NCI-H2081 treated with DMSO at 0.1 percent for 48 hours (cell line): ENCODE measurements around the gene TMEM151A.
"Not testable (repeated sequence)": the region's sequence is repeated elsewhere in the genome, so short reads cannot be mapped to it uniquely, and the experiment has no call there.

Source experiments
- DNase-seq: peaks from one replicate; lab custom pipeline; 2025; lab: John Stamatoyannopoulos, UW

TMEM151A gene

DNA sequence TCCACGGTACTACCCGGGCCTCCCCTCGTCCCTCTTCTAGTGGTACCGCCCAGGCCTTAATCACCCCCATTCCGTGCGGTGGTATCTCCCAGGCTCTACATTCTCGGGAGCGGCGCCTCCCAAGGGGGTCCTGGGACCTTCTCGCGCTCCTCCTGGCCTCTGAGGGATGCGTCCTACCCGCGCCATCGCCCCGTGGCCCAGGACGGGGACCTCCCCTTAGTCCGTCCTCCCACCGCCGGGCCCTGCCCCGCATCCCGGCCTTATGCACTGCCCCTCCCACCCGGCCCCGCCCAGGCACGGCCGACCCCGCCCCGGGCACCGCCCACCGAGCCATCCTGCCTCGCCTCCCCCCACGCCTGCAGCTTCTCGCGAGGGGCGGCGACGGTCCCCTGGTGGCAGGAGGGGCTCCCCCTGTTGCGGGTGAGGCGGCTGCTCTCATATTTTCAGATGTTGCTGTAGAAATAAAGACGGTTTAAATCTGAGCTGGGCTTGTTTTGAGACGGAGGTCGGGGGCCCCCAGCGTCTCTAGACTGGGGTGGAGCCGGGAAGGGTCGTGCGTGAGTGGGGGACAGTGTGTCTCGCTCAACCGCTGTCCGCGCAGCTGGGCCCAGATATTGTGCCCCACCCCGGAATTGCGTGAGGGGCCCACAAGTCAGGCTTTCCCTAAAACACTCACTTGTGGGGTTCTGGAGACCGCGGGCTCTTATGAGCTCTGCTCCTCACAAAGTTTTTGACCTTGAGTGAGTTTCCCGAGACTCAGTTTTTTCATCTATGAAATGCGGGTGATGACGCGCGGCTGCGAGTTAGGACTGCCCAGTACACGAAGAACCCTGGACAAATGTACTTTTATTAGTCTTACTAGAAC is 24.1 kb upstream of the TMEM151A start:
- DNase-seq, result no peak

DNA sequence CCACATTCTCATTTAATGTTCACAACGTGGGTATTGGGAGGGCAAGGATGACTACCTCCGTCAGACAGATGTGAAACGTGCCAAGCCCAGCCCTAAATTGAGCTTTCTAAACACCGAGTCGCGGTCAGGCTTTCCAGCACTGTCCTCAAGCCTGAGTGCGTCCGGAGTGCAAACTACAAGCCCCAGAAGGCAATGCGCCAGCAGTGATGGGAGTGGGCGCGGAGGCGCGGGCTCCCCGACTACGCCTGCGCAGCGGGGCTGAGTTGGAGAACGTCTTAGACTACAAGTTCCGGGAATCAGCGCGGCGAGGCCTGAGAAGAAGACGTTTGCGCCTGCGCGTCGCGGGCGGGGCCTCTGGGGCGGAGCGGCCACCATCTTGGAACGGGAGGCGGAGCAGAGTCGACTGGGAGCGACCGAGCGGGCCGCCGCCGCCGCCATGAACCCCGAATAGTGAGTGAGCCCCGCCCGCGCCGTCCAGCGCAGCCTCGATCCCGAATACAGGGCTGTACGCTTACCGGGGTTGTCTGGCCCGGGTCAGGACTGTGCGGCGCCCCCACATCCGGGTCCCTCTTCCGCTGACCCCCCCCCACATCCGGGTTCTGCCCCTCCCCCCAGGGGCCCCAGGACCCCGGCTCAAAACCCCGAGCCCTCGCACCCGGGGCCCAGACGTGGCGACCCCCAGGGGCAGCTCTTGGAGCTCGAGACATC is 23.3 kb upstream of the TMEM151A start, which contains the start of gene RAB1B:
Gene RAB1B (plus strand): TSS at position 396 of the 708 bp plus-strand sequence. CDS start 41 bp downstream, at position 437.
- DNase-seq, result peak; percentile 93

DNA sequence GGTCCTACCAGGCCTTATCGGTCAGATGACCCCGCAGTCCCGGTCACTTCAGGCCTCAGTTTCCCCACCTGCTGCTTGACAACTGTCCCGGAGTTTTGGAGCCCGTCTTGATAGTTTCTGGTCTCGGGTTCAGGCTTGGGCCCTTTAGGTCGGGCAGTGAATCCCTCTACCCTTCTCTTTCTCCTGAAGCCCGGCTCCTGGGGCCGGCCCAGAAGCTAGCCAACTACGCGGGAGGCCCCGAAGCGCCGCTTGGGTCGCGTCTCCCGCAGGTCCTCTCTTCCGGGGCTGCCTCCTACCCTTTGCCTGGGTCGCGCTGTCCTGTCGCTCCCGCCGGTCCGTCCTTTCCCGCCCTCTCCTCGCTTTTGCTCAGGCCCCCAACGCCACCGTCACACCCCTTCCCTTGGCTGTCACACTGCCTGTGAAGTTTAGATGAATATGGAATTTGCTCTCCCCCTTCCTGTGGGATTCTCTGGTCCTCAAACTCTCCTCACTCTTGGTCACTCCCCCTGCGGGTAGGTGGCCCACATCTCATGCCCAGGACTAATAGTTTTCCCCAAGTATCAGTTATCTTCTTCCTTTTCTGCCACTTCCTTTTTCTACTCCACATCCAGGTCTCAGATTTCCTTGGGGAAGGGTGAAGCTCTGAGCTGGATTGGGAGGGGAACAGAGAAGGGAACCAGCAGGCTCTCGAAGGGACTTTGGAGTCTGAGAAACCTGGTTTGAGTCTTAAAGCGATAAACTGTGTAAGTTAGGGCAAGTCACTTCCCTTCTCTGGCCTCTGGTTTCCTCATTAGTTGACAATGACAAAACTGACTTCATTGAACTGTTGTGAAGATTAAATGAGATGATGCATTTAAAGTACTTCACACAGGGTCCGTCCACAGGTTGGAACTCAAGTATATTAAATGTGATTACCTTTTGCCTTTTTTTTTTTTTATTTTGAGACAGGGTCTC is 22.5 kb upstream of the TMEM151A start:
- no peak for DNase-seq

DNA sequence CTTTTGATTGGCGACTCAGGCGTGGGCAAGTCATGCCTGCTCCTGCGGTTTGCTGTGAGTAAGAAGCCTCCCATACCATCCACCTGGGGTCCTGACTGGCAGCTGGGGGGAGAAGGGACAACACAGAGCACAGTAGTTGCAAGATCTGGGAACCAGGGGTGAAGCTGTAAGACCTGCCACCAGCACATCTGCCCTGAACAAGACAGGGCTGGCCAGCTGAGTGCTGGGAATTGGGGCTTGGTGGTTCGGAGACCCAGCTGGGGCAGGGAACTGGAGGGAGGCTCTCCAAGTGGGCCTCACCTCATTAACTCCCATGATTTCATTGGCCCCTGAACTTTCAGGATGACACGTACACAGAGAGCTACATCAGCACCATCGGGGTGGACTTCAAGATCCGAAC is 19.9 kb upstream of the TMEM151A start:
- no peak for DNase-seq

DNA sequence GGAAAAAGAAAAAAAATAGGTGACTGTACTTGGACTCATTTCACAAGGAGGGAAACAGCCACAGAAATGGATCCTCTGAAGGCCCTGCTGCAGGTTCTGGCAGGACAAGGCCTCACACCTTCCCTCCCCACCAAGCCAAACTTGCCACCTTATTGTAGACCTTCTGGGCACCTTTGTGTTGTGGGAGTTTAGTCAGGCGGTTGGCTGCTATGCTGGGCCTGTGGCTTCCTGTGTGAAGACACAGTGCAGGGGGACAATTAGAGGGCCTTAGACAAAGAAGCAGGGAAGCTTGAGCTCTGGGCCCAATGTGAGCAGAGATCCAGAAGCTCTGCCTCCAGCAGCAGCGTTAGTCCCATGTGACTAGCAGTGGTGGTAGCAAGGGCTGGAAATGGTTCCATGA is 19.1 kb upstream of the TMEM151A start:
- no peak for DNase-seq

DNA sequence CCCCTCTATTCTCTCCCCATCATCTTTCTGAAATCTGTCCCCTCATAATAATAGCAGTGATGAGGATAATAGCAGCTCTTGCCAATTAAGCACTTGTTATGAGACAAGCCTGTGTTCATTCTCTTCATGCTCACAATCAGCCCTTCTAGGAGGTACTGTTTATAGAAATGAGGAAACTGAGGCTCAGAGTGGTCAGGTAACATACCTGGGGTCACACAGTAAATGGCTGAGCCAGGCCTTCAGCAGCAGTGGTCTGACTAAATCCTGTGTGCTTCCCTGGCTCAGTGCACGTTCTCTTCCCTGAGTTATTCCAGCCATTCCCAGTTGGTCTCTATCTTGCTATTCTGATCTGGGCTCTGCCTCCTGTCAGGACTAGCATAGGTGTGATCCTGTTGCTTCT is 17.5 kb upstream of the TMEM151A start:
- DNase-seq, result no peak

DNA sequence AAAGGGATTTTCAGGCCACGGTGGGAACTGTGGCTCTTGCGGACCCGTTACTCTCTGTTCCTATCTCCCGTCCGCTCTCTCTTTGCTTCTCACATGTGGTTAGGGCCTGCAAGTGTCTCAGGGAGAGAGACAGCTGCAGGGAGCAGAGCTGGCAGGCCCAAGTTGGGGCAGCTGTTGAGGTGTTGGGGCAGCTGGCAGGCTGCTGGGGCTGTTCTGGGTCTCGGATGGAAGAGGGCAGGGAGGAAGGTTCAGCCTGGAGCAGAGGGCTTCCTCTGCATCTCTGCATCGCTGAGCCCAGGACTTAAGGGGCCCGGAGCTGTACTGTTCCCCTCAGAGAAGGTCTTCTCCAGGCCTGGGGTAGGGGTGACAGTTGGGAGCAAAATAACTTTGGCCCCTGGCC is 16.3 kb upstream of the TMEM151A start:
- DNase-seq, result no peak

DNA sequence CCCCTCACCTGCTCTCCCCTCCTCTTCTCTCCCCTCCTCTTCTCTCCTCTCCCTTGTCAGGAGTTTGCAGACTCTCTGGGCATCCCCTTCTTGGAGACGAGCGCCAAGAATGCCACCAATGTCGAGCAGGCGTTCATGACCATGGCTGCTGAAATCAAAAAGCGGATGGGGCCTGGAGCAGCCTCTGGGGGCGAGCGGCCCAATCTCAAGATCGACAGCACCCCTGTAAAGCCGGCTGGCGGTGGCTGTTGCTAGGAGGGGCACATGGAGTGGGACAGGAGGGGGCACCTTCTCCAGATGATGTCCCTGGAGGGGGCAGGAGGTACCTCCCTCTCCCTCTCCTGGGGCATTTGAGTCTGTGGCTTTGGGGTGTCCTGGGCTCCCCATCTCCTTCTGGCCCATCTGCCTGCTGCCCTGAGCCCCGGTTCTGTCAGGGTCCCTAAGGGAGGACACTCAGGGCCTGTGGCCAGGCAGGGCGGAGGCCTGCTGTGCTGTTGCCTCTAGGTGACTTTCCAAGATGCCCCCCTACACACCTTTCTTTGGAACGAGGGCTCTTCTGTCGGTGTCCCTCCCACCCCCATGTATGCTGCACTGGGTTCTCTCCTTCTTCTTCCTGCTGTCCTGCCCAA is 15.6 kb upstream of the TMEM151A start:
- DNase-seq, result no peak

DNA sequence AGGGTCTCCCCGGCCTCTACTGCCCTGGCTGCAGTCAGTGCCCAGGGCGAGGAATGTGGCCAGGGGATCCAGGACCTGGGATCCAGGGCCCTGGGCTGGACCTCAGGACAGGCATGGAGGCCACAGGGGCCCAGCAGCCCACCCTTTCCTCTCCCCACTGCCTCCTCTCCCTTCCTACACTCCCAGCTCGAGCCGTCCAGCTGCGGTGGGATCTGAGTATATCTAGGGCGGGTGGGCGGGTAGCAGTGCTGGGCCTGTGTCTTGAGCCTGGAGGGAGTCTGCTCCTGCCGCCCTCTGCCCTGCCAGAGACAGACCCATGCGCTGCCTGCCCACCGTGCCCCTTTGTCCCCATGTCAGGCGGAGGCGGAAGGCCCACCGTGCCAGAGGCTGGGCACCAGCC is 15.1 kb upstream of the TMEM151A start:
- not testable (repeated sequence) for DNase-seq

DNA sequence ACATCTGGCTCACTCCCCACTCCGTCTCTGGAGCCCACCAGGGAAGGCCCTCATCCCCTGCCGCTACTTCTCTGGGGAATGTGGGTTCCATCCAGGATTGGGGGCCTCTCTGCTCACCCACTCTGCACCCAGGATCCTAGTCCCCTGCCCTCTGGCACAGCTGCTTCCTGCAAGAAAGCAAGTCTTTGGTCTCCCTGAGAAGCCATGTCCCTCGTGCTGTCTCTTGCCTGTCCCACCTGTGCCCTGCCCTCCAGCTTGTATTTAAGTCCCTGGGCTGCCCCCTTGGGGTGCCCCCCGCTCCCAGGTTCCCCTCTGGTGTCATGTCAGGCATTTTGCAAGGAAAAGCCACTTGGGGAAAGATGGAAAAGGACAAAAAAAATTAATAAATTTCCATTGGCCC is 14.6 kb upstream of the TMEM151A start:
- not testable (repeated sequence) for DNase-seq

DNA sequence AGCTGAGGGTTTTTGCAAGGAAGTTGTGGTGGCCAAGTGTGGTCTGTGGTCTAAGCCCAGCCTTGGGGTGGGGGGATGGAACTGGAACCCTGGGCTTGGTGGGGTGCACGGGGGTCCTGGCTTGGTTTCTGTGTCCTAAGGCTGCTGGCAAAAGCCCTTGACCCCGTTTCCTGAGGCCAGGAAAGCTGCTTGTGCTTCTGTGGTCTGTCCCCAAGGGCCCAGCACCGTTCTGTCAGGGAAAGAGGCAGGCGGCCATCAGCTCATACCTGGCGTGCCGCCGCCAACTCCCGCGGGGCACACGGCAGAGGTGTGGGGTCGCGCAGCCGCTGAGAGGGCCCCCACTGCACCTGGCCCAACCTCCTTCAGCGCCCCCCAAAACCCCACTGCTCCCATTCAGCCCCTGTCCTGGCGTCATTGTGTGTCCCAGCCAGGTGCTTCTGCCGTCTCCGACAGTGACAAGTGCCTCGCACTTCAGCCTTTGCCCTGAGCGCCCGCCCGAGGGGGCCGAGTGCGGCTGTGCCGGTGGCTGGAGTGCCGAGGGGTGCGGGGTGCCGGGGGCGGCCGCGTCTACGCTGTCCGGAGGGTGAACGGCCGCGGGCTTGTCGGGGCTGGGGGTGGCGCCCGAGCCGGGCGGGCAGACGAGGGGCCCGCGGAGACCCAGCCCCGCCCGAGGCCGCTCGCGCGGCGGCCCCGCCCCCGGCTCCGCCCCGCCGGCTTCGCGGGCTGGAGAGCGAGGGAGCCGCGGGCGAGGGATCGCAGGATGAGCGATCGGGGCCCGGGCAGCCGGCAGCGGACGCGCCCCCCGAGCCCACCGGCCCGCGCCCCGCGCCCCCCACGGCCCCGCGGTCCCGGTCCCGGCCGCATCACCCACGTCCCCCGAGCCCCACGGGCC is 14.0 kb upstream of the TMEM151A start, which contains the start of gene CNIH2:
Gene CNIH2 (plus strand): TSS at position 705 of the 892 bp plus-strand sequence. CDS start 282 bp downstream, outside the sequence.
- DNase-seq, result no peak

DNA sequence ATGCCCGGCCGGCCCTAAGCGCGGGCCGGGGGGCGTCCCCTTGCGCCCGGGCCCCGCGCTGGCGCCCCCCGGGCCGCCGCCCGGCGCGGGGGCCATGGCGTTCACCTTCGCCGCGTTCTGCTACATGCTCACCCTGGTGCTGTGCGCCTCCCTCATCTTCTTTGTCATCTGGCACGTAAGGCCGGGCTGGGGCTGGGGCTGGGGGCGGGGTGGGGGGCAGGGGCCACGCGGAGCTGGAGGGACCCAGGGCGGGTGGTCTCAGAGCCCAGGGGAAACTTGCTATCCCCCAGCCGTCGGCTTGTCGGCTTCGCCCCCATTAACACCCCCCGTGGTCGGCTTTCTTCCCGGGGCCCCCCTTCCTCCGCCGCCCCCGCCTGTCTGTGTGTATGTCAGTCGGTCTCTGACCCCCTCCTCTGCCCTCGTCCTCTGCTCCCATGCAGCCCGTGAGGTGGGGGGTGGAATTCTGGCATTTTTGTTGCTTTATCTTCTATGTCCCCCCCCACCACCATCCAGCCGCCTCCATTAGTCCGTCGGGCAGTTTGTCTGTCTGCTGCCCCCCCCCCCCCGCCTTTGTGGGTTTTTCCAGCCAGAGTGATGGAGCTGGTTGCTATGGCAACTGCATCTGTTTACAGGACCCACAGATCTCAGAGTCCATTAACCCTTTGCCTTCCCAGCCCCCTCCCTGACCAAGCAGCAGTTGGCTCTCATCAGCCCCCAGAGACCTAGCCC is 13.2 kb upstream of the TMEM151A start:
- DNase-seq, result no peak

DNA sequence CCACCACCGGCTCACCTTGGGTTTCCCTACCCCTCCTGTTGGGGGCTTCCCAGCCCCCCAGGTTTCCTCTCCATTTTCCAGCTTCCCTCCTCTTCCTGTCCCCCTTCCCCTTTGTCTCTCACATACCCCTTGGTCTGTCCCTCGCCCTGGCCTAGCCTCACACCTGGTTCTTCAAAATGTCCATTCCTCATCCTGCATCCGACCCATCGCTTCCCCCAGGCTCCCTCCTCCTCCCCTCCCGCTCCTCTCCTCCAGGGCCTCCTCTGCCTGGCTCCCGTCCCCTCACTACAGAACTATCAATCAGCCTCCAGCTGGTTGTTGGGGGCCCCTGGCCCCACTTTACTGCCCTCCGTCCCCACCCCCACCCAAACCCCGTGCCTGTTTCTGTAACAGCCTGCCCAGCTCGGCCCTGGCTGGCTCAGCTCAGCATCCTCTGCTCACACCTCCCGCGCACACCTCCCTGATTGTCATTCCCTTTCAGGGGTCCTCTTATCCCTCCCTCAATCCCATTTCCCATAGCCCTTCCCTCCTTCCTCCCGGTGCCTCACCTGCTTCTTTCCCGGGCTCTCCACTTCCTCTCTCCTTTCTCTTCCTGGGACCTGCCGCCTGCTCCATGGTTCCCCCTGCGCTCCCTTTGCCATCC is 12.5 kb upstream of the TMEM151A start:
- no peak for DNase-seq

DNA sequence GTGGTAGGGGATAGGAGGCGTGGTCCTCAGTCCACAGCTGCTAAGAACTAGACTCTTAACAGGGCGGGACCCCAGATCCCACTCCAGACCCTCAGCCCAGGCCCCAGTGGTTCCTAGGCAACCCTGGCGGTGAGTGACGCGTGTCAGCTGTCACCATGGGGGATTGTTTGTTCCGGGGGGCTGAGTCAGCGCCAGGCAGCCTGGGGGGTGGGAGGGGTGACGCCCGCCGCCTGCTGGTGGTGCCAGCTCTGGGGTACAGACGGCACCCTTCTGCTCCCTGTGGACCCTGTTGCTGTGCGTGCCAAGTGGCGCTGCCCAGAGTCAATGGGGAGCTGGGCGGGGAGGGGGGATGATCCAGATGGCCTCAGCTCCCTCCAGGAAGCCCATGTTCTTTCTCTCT is 11.3 kb upstream of the TMEM151A start:
- DNase-seq, result no peak

DNA sequence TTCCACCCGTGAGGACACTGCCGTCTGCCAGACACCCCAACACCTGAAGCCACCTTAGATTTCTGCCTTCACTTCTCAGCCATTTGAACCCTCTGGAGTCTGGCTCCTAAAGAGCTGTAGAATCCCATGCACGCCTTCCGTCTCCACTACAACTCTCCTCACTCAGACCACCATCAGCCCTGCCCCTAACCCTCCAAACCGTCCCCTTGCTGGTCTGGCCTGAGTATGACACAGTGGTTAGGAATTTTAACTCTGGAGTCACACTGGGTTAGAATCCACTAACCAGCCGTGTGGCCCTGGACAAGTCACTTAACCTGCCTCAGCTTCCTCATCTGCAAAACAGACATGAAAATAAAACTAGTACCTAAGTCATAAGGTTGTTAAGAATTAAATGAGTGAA is 10.7 kb upstream of the TMEM151A start:
- no peak for DNase-seq

DNA sequence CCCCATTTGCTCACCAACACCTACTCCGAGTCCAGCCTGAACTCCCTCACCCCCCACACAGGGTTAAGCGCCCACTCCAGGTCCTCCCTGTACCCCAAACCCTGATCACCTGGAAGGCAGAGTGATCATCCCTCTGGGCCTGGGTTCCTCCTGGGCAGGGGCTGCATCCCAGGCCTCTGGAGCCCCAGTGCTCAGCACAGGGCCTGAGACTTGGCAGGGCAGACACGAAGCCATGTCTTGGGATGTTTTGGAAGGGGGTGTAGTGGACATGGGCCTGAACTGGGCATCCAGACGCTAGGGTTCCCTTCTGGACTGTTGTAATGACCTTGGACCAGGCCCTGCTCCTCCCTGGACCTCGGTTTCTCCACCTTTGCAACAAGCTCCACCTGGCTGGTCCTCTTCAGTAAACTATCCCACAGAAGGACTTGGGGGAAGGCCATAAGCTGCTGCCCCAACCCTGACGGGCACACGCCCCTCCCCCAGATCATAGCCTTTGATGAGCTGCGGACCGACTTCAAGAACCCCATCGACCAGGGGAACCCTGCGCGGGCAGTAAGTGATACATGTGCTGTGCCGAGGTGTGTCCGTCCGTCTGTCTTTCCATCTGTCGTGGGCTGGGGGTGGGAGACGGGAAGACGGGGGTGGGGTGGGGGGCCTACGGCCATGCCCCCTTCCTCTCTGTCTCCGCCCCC is 9.8 kb upstream of the TMEM151A start:
- no peak for DNase-seq

DNA sequence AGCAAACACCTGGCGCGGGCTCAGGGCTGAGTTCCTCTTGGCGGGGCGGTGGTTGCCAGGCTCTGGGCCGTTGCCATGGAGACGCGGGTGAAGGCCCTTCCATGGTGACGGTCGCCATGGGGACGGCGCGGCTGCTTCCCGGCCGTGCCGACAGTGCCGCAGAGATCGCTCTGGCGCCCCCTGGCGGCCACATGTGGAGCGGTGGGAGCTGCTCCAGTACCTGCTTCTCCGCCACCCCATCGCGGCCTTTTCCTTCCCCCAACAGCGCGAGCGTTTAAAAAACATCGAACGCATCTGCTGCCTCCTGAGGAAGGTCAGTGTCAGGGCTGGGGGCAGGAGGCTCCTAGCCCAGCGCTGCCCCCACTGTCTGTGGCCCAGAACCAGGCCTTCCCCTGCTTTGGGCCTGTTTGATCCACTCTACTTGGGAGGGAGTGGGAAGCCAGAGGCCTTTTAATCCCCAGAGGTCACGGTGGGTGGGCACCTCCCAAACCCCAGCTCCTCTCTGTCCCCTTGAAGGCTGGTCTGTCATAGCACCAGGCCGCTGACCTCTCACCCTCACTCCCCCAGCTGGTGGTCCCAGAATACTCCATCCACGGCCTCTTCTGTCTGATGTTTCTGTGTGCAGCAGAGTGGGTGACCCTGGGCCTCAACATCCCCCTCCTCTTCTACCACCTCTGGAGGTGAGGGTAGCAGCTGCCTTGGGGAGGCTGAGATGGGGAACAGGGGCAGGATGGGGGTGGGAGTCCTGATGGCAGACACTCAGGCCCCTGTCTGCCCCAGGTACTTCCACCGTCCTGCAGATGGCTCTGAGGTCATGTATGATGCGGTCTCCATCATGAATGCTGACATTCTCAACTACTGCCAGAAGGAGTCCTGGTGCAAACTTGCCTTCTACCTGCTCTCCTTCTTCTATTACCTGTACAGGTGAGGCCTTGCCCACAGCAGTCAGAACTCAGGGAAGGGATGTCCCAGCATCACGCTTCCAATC is 8.9 kb upstream of the TMEM151A start:
- DNase-seq, result peak; percentile 75
